ENCODE measurements around the gene LCE3A. TPM values are rescaled to one million over a fixed set of nuclear protein-coding genes. Genes with fewer than 3 reads are reported as not detected.

LCE3A gene
- polyA plus RNA-seq, 1 experiment, result not detected

DNA sequence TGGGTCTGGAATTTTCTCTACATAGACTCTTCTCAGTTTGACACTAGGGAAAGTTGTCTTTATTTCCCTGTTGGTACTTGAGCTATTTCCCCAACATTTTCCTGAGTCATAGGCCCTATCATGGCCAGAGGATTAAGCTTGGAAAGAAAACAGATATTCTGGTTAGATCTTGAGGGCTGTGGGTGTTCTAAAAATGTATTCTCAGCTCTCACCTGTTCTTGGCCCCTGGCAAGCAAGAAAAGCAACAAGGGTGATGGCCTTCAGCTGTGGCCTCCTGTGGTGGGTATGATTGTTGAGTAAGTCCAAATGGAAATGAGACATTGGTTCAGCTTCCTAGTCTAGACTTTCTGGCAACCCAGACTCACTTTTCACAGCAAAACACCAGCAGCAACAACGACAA, 17.4 kb upstream of the LCE3A start:
- Histone ChIP-seq H3K27ac (ENCODE audit: low read depth, low read length) (no peak overlapping the region), H3K27me3 (ENCODE audit: control insufficient read depth, insufficient read depth, low read length) (no peaks in the 10 kb centered on the region), H3K4me3 (ENCODE audit: low read depth, low read length) (no peak overlapping the region), H3K9me3 (ENCODE audit: control insufficient read depth, insufficient read depth, low read length) (peaks cover 5% of the 10 kb centered on the region)
- DNase-seq (ENCODE audit: low read depth, low spot score), result no peak
- CTCF ChIA-PET, result no interaction called here
- POLR2A ChIA-PET, result no interaction called here
- TF ChIP-seq CTCF (IDR thresholded peaks at IDR 0.05; ENCODE audit: low read depth, low read length), result no peak

DNA sequence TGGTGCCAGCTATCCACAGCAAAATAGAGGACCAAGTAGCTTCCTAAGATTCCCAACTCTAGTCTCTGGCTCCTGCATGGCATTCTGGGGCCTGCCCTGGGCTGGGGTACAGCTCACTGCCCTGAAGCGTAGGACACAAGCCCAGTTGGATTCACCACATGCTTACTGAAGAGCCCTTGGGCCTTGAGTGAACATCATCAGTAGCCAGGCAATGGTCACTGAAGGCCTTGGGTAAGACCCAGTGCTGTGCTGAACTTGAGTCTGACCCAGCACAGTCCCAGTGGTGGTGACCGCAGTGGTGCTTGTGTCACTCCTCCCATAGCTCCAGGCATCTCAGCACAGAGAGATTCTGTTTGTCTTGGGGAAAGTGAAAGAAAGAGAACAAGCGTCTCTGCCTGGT, 7.7 kb upstream of the LCE3A start:
- H3K4me3 ChIP-seq (ENCODE audit: low read depth, low read length), result no peak overlapping the region
- no peak for TF ChIP-seq CTCF (IDR thresholded peaks at IDR 0.05; ENCODE audit: low read depth, low read length)
- peaks cover 21% of the 10 kb centered on the region; the same call in 1 of the 2 replicates for H3K9me3 ChIP-seq (ENCODE audit: control insufficient read depth, insufficient read depth, low read length)
- no peak for DNase-seq (ENCODE audit: low read depth, low spot score)
- ChIA-PET POLR2A (no interaction called here), CTCF (no interaction called here)
- no peaks in the 10 kb centered on the region for H3K27me3 ChIP-seq (ENCODE audit: control insufficient read depth, insufficient read depth, low read length)
- no peak overlapping the region for H3K27ac ChIP-seq (ENCODE audit: low read depth, low read length)

- ChIA-PET CTCF (no interaction called here), POLR2A (no interaction called here)
- Histone ChIP-seq H3K9me3 (ENCODE audit: control insufficient read depth, insufficient read depth, low read length) (peaks cover 41% of the 10 kb centered on the region), H3K27me3 (ENCODE audit: control insufficient read depth, insufficient read depth, low read length) (no peaks in the 10 kb centered on the region), H3K4me3 (ENCODE audit: low read depth, low read length) (no peak overlapping the region), H3K27ac (ENCODE audit: low read depth, low read length) (no peak overlapping the region)
- no peak for TF ChIP-seq CTCF (IDR thresholded peaks at IDR 0.05; ENCODE audit: low read depth, low read length)
- no peak for DNase-seq (ENCODE audit: low read depth, low spot score)
Measured at GRCh38 chr1:152626744-152627143, 3.8 kb upstream of the LCE3A start.

GRCh38 chr1:152623203-152623844, 421 bp upstream of the LCE3A start:
- ChIA-PET POLR2A (no interaction called here), CTCF (no interaction called here)
- H3K27me3 ChIP-seq (ENCODE audit: control insufficient read depth, insufficient read depth, low read length), result no peaks in the 10 kb centered on the region
- peaks cover 34% of the 10 kb centered on the region for H3K9me3 ChIP-seq (ENCODE audit: control insufficient read depth, insufficient read depth, low read length)
- no peak for DNase-seq (ENCODE audit: low read depth, low spot score)
- H3K27ac ChIP-seq (ENCODE audit: low read depth, low read length), result no peak overlapping the region
- no peak for TF ChIP-seq CTCF (IDR thresholded peaks at IDR 0.05; ENCODE audit: low read depth, low read length)
- H3K4me3 ChIP-seq (ENCODE audit: low read depth, low read length), result no peak overlapping the region

GRCh38 chr1:152621993-152622392, 910 bp downstream of the LCE3A start:
- POLR2A ChIA-PET, result no interaction called here
- no peak for DNase-seq (ENCODE audit: low read depth, low spot score)
- Histone ChIP-seq H3K9me3 (ENCODE audit: control insufficient read depth, insufficient read depth, low read length) (peaks cover 34% of the 10 kb centered on the region), H3K27me3 (ENCODE audit: control insufficient read depth, insufficient read depth, low read length) (no peaks in the 10 kb centered on the region), H3K4me3 (ENCODE audit: low read depth, low read length) (no peak overlapping the region), H3K27ac (ENCODE audit: low read depth, low read length) (no peak overlapping the region)
- TF ChIP-seq CTCF (IDR thresholded peaks at IDR 0.05; ENCODE audit: low read depth, low read length), result no peak
- CTCF ChIA-PET, result no interaction called here

All from AG04450 (cell line).